Lung microvascular endothelial cell (primary cell): ENCODE data around the gene OTOGL. TPM values are rescaled to one million over a fixed set of nuclear protein-coding genes. Genes with fewer than 3 reads are reported as not detected.
"Not testable (repeated sequence)": the region's sequence is repeated elsewhere in the genome, so short reads cannot be mapped to it uniquely, and the experiment has no call there.

ENCODE experiments used
- DNase-seq, 2 donors: peaks; one replicate each; pipeline versions ENCODE4 v3.0.0 to v3.0.0-alpha.2; 2010; ENCODE audit warnings: low read depth in 2 of 2
- total RNA-seq: library from RNA; depleted of rRNA; stranded (reverse); fragments of >200 nt; gene quantifications from 2 replicates; pipeline ENCODE4 v1.2.1, GENCODE V29; 2014

Gene OTOGL
- total RNA-seq, 1 donor from 2014 or later: under 0.01 TPM

- no peak for DNase-seq
Observed at GRCh38 chr12:80271780-80272179, 172.4 kb downstream of the OTOGL start.

- DNase-seq: no peak
Observed at GRCh38 chr12:80272387-80272915, 173.1 kb downstream of the OTOGL start.

GRCh38 chr12:80273144-80273543, 173.8 kb downstream of the OTOGL start:
- DNase-seq: no peak

GRCh38 chr12:80277732-80278131, 178.4 kb downstream of the OTOGL start:
- DNase-seq: peak in 1 of 2 donors; percentile 5

GRCh38 chr12:80282226-80282625, 182.9 kb downstream of the OTOGL start:
- DNase-seq: no peak

- no peak for DNase-seq
Observed at GRCh38 chr12:80282761-80283160, 183.4 kb downstream of the OTOGL start.

GRCh38 chr12:80291108-80291754, 191.9 kb downstream of the OTOGL start:
- DNase-seq: no peak

GRCh38 chr12:80293347-80293746, 194.0 kb downstream of the OTOGL start:
- DNase-seq: no peak

GRCh38 chr12:80293759-80294158, 194.4 kb downstream of the OTOGL start:
- no peak for DNase-seq

- no peak for DNase-seq
Observed at GRCh38 chr12:80299219-80299618, 199.9 kb downstream of the OTOGL start.

- no peak for DNase-seq
Observed at GRCh38 chr12:80299976-80300375, 200.6 kb downstream of the OTOGL start.

GRCh38 chr12:80307436-80307835, 208.1 kb downstream of the OTOGL start:
- DNase-seq: not testable (repeated sequence)

- peak; percentile 16 to 28 for DNase-seq
Observed at GRCh38 chr12:80313209-80313608, 213.9 kb downstream of the OTOGL start.

- no peak for DNase-seq
Observed at GRCh38 chr12:80314741-80315140, 215.4 kb downstream of the OTOGL start.

GRCh38 chr12:80316222-80316621, 216.9 kb downstream of the OTOGL start:
- no peak for DNase-seq

GRCh38 chr12:80317307-80317706, 218.0 kb downstream of the OTOGL start:
- DNase-seq: no peak

GRCh38 chr12:80317899-80318298, 218.6 kb downstream of the OTOGL start:
- DNase-seq: no peak

GRCh38 chr12:80320121-80320678, 220.9 kb downstream of the OTOGL start:
- no peak for DNase-seq

GRCh38 chr12:80321653-80322052, 222.3 kb downstream of the OTOGL start:
- no peak for DNase-seq

GRCh38 chr12:80325167-80325959, 226.0 kb downstream of the OTOGL start:
- DNase-seq: no peak

- no peak for DNase-seq
Observed at GRCh38 chr12:80332827-80333226, 233.5 kb downstream of the OTOGL start.

- DNase-seq: no peak
Observed at GRCh38 chr12:80352474-80352873, 253.1 kb downstream of the OTOGL start.
